ENCODE results near the gene CYP4A22.
A peak's percentile ranks its signal among the peaks of the same experiment; 100 is the strongest.

Gene CYP4A22

DNA sequence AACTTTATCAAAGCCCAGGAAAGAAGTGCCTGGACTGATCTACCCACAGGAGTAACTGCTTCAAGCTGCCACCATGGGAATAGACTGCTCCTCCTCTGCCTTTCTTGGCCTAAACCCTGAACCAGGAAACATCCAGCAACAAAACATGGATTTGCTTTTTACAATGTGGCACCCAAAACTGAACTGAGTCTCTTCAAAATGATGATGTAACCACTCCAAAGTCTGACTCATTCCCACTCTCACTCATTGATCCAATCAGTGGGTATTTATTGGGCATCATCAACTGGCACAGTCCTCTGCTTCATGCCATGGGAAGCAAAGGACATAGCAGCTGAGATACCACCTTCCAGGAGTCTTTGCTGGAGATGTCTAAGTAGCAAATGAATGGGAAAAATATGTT lies 23.5 kb downstream of the CYP4A22 start:
- no peak for DNase-seq

DNA sequence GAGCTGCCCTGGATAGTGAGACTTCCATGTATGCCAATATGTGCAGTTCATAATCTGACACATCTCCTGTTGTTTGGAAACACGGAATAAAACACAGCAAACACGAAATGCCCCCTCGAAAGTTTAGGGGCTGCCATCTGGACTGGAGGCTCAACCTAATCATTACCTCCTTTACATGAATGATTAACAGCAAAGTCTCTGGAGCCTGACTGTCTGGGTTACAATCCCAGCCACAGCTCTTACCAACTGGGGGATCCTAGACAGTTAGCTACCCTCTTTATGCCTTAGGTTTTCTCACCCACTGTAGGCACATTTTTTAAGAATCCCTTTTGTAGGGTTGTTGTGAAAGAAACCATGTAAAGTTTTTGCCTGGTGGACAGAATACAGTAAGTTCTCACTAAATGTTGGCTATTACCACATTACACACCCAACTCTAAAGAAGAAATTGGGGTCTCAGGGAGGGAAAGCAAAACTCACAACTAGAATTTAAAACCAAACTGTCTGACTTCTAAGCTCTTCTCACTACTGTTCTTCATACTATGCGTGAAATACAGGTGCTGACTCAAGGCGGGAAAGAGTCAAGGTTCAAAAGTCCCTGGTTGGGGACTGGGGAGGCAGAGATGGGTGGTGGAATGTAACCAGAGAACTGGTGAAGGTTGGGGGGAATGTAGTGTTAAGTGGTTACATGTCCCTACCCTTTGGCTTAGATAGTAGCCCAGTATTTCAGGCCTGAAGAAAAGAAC lies 24.2 kb downstream of the CYP4A22 start:
- DNase-seq: no peak

DNA sequence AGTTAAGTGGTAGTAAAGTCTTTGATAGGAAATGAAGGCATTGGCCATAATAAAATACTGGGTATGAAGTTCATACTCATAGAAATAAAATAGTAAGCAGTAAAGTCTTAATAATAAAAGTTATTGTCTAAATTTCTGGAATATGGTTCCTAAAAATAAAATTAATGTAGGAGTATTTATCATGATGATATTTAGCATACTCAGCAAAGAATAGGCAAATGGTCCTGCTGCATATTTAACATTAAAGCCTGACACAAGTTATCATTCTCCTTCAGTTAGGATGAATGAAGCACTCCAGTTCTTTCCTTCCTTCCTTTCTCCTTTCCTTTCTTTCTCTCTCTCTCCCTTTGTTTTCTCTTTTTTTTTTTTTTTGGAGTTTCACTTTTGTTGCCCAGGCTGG lies 27.3 kb downstream of the CYP4A22 start:
- DNase-seq: no peak

DNA sequence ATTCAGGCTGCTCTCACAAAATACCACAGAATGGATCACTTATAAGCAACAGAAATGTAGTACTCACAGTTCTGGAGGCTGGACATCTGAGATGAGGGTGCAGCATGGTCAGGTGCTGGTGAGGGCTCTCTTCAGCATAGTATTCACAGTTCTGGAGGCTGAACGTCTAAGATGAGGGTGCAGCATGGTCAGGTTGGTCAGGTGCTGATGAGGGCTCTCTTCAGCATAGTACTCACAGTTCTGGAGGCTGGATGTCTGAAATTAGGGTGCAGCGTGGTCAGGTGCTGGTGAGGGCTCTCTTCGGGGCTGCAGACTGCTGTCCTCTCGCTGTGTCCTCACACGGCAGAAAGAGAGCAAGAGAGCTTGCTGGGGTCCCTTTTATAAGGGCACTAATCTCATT lies 35.5 kb downstream of the CYP4A22 start:
- no peak for DNase-seq

DNA sequence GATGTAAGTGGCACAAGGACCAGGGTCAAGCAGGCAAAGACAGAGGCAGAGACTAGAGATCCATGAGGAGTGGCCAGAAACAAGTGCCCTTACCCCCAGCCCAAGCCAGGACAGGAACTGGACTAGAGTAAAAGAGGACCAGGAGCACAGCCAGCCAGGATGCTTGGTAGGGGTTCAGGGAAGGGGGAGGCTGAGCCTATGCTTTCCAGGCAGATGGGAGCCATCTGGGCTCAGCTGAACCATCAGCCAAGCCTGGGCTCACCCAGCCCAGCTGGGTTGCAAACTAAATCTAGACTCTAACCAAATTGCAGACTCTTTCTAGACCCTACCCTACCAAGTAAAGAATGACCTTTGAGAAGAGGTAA lies 37.4 kb downstream of the CYP4A22 start:
- DNase-seq: no peak

DNA sequence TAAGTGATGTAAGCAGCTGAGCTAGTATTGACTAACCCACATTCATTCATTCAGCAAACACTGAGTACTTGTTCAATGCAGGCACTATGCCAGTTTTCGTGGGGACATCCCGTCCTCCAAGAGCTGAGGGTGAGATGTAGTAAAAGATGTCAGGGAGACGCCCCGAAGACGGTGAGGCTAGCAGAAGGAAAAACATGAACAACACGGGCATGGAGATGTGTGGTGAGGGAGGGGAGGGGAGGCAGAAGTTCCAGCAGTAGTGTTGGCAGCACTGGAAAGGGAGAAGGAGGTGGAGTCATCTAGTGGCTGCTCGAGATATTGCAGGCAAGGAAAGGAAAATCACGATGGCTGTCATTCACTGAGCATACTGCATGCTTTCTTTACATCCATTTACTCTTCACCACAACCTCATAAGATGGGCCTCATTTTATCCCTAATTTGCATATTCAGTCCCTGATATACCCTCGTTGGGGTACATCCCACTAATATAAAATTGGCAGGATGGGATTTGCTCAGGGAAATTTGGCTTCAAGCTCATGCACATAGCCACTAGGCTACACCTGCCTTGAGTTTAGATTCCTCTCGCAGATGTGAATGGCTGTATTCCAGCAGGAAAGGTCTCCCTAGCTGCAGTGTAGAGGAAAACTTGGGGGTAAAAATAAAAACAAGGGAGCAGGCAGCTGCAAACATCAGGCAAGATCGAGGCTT lies 38.1 kb downstream of the CYP4A22 start:
- no peak for DNase-seq

DNA sequence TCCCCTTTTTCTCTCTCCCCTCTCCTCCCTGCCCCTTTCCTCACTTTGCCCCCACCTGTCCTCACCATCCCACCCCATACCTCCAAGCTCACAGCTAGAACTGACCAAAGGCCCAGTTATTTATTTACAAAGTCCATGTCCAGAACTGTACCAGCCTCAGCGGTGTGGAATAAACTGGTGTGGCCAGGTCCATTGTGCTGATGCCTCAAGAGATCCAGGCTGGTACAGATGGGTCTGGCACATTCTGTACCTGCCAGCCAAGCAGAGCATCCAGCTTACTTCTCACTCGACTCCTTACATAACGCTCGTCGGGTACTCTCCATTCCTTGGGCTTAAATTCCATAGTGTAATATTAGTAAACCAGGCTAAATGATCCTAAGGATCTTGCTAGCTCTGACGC lies 40.8 kb downstream of the CYP4A22 start:
- no peak for DNase-seq

DNA sequence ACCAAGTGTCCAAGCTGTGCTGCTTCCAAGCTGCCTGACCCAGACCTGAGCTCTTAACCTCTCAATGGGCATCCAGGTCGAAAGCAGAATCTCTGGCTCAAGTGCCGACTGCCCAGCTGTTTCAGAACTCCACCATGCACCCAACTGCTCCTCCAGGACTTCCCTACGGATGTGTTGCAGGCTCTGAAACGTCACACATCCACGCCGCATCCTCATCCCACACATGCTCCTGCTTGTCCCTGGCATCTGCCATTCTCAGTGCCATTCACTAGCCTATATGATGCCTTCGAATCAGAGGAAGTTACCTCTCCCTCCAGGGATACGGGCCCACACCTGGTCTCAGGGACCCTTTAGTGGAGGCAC lies 41.4 kb downstream of the CYP4A22 start:
- no peak for DNase-seq

DNA sequence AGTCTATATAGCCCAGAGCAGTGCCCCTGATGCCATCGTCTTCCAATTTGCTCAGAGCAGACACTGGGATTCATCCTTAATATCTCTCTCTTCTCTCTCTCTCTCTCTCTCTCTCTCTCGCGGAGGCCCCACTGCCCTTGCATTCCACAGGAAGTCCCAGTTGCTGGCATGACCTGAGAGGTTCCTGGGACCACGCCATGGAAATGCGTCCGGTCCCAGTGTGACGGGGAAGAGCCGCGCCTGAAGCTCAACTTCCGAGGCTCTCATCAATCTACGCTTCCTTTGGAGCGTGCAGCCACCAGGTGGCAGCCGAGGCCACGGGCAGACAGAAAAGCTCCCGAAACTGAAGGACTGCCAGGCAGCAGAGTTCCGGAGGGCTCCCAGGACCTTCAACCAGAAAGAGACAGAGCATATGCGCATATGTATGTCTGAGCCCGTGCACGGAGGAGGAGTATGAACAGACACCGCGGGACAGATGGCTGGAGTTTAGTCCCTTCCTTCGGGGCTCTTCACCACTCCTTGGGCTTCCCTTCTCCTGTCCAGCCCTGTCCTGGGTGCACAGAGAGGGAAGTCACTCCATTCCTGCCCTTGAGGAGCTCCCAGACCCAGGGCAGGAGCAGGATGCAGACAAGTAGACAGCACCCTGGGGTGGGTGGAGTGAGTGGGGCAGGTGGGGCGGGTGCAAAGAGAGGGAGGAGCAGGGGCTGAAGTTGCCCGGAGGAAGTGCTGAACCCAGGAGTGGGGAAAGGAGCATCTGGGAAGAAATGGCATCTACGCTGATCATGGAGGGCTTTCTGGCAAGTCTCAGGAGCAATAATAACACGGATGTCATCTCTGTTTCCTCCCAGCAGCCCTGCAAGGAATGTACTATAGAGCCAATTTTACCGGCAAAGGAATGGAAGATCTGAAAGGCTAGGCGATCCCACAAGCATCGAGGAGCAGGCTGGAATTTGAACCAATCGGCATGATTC lies 42.1 kb downstream of the CYP4A22 start:
- peak; percentile 64 for DNase-seq

DNA sequence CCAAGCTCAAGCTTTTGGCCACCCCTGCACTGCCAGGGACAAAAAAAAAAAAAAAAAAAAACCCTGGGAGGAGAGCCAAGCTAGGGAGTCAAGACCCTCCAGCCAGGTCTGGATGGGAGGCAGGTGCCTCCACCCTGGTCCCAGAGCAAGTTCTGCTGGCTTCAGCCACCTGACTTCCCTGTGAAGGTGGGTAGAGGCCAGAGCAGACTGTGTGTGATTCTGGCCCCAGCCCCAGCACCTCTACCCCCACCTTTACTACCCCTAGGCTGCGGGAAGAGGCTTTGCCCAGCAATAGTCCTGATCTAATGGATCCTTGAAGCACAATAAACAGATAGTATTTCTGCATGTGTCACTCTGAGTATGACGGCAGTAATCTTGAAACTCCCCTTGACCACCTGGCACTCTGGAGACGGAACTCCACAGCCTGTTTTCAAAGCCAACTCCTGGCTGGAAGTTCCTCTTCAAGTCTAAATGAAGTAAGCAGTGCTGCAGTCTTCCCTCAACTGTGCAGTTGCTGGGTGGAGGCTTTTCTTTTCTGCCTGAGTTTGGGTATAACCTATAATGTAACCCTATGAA lies 42.8 kb downstream of the CYP4A22 start:
- DNase-seq: no peak

DNA sequence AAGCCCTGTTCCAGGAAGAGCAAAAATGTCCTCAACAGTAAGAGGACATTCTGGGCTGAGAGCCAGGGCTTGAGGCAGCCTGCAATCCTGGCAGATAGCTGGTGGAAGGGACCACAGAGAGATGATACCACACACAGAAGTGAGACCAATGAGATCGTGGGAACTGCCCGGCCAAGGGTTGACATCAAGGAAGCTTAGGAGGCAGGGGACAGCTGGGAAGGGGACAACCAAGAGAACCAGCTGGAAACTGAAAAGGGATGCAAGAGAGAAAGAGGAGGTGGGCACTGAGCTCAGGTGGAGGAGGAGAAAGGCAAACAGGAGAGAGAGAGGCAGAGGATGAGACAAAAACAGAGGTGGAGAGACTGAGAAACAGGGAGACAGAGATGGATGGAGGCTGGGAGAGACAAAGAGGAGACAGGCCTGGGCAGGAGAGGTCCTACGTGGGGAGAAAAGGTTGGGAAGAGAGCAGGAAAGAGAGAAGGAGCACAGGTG lies 43.4 kb downstream of the CYP4A22 start:
- DNase-seq: no peak

DNA sequence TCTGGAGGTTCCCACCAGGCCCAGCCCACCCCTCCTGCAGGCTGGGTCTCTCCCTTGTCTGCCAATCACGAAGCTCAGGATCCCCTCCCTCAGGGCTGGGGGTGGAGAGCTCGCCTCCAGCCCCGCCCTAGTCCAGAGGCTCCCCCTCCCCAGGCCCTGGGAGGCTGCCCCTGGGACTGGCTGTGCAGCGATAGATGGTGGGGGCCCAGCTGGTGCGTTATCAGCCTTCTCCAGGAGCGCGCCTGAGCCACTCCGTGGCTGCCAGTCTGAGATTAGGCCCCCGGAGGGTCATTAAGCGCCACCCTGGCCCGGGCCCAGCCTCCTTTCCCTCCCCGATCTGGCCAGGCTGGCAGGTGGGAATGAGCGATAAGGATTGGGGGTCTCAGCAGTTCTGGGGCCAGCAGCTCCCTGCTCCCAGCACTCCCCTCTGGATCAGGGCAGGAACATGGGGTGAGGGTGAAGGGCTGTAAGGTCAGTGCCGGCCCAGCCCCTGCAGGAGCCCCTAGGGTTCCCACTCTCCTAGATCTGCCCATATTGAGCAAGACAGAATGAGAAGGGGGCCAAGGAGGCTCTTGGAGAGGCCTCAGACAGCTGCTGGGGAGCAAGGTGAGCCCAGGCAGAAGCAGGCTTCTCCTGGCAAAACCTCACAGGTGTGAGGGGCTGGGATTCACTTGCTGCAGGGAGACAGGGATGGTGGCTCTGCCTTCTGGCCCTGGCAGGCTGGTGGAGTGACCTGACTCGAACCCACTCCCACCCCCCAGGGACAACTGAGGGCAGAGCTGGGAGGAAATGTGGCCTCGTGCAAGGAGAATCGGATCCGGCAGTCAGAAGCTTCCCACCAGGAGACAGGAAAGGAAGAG lies 44.1 kb downstream of the CYP4A22 start:
- DNase-seq: no peak

DNA sequence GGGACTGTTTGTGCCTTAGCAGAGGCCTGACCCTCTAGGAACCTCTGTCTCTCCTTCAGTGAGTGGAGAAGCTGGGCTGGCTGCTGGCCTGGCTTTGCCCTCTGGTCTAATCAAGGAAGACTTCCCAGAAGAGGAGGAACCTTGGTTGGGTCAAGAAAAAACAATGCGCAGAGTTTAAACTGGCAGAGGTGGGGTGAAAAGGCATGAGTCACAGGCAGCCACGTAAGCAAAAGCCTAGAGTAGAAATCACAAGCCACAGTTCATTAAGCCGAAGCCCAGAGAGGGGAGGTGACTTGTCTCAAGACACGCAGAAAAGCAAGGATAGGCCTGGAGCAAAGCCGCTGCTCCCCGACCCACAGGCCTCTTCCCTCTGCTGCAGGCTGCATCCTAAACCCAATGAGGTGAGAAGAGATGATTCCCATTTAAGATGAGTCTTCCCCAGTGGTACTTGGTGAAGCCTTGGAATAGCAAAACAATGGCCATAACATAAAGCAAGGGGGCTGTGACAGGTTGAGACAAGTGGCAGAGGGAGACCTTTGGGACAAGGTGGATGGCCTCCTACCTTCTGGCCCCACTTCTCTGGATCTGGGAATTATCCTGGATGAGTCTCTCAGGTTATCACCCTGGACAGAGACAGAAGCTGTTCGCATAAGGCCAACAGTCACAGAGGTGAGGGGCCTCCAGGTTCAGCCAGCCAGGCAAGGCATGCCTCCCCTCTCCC lies 44.9 kb downstream of the CYP4A22 start:
- no peak for DNase-seq

DNA sequence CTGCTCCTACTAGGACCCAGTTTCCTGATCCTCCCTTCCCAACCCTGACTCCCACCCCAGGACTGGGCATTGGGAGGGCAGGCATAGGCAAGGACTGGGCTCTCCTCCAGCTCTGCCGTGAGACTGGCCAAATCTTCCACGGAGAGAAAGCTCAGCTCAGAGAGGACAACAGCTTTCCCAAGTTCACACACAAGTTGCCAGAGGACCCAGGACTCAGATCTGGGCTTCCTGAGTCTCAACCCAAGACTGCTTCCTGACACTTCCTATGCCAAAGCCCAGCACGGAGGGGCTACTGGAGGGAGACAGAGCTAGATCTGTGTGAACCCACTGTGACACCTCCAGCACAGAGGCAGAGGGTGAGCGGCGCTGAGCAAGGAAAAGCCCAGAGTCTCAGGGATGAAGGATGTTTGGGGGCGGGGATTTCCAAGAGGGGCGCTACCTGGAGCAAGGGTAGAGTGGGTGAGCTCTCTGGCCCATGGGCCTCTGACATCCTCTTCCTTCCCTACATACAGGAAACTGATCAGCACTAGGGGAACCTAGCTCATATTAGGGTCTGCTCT lies 45.5 kb downstream of the CYP4A22 start:
- DNase-seq: no peak

DNA sequence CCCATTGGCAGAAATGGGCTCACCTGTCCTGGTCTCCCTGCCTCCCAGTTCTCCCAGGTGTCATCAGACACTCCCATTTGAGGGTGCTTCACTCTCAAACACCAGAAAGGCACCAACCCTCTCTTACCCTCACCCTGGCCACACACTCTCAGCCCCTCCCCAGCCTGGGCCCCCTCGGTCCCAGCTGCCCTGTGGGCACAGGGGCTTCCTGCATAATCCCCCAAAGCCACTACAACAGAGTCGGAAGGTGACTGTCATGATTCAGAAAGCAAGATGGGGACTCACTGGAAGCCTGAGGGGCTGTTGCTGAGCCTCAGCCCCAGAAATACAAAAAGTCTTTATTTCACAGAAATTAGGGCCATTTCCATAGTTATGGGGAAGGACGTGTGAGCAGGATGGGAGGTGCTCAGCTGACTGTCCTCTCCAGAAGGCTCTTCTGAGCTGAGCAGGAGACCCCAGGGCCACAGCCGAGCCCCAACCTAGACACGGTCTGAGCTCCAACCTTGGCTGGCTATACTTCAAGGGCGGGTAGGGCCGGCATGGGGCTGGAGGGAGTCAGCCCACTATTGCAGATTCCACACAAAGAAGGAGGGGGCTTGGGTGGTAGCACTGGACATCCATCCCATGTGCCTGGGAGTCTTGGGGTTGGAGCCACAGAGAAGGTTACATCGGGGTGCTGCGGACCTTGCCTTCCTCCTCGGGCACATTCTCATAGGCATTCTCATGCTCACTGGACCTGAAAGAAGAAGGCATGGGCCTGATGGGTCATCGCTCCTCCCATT lies 46.3 kb downstream of the CYP4A22 start:
- no peak for DNase-seq

DNA sequence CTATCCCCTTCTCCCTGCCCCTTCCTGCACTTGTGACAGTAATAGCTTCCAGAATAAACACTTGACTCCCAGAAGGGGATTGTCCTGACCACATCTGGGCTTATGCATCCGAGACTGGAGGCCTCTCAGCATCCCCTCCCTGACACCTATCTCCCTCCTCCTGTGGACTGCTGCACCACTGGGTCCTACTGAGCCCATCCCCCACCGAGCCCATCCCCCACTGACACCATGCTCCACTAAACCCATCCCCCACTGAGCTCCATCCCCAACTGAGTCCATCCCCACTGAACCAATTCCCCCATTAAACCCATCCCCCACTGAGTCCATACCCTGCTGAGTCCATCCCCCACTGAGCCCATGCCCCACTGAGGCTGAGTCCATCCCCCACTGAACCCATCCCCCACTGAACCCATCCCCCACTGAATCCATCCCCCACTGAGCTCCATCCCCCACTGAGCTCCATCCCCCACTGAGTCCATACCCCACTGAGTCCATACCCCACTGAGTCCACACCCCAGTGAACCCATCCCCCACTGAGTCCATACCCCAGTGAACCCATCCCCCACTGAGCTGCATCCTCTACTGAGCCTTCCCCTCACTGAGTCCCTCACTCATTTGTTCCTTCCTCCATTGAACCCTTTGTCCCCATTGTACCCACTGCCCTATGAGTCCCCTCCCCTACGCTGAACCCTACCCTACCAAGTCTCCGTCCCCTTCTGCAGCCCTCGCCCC lies 47.0 kb downstream of the CYP4A22 start:
- DNase-seq: no peak

DNA sequence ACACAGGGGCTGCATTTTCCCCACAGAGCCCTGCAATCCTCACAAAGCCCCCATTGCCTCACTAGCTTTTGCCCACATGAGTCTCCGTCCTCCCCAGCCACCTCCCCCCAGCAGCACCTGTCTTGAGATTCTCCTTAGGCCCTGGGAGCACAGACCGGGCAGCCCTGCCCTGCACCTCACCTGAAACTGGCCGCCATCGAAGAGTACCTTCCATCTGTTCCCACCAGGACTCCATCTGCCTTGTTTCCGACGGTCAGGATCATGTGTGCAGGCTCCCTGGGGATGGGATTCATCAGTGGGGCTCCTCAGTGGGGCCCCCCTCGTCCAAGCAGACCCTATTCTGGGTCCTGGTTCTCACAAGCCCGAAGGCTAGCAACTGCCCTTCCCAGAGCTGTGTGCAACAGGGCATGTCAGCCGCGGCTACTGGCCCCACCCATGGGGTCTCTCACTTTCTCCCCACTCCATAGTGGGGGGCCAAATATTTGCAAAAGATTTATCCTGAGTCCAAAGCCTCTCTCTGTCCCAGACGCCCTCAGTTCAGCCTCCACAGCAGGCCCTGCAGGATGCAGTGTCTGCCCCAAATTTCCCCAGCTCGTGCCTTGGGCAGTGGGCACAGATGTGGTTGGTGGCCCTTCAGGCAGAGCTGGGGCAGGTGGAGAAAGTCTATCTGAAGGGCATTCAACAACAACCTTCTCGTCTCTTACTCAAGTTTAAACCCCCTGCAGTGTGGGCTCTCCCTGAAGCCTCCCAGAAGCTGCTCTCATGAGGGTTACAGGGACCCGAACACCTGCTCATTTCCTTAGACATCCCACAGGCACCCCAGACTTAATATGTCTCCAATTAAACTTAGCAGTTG lies 47.8 kb downstream of the CYP4A22 start:
- no peak for DNase-seq

Measured in COR-L47 (cell line).